ENCODE measurements around the gene PLA2G2D.
A peak's percentile ranks its signal among the peaks of the same experiment; 100 is the strongest.

PLA2G2D gene

GRCh38 chr1:20112279-20113000 is 6.9 kb downstream of the PLA2G2D start:
- DNase-seq = no peak

GRCh38 chr1:20111452-20111851 is 7.9 kb downstream of the PLA2G2D start:
- DNase-seq = no peak

GRCh38 chr1:20110679-20111078 is 8.7 kb downstream of the PLA2G2D start:
- no peak for DNase-seq

- DNase-seq = no peak
Observed at GRCh38 chr1:20109223-20109856, 10.0 kb downstream of the PLA2G2D start.

- no peak for DNase-seq
Observed at GRCh38 chr1:20108366-20109123, 10.8 kb downstream of the PLA2G2D start.

GRCh38 chr1:20107796-20108195 is 11.5 kb downstream of the PLA2G2D start:
- no peak for DNase-seq

GRCh38 chr1:20107351-20107750 is 12.0 kb downstream of the PLA2G2D start:
- DNase-seq = no peak

GRCh38 chr1:20105856-20106255 is 13.5 kb downstream of the PLA2G2D start:
- no peak for DNase-seq

- DNase-seq = no peak
Observed at GRCh38 chr1:20102875-20103274, 16.5 kb downstream of the PLA2G2D start.

GRCh38 chr1:20100632-20101355 is 18.5 kb downstream of the PLA2G2D start:
- peak in 2 of 6 experiments; percentile 2 to 12 for DNase-seq

GRCh38 chr1:20099533-20099932 is 19.8 kb downstream of the PLA2G2D start:
- DNase-seq = no peak

- DNase-seq = no peak
Observed at GRCh38 chr1:20096840-20097447, 22.4 kb downstream of the PLA2G2D start.

- DNase-seq = no peak
Observed at GRCh38 chr1:20095564-20096434, 23.5 kb downstream of the PLA2G2D start.

GRCh38 chr1:20093940-20094391 is 25.4 kb downstream of the PLA2G2D start:
- no peak for DNase-seq

- DNase-seq = no peak
Observed at GRCh38 chr1:20093303-20093702, 26.0 kb downstream of the PLA2G2D start.

GRCh38 chr1:20090641-20091040 is 28.7 kb downstream of the PLA2G2D start:
- no peak for DNase-seq

GRCh38 chr1:20090119-20090518 is 29.2 kb downstream of the PLA2G2D start:
- DNase-seq = no peak

GRCh38 chr1:20089328-20090077 is 29.8 kb downstream of the PLA2G2D start:
- no peak for DNase-seq

GRCh38 chr1:20087668-20088067 is 31.7 kb downstream of the PLA2G2D start:
- no peak for DNase-seq

GRCh38 chr1:20086800-20087199 is 32.5 kb downstream of the PLA2G2D start:
- DNase-seq = no peak
